GM18858 (cell line): ENCODE measurements around the gene COBL.
"Not testable (repeated sequence)": the region's sequence is repeated elsewhere in the genome, so short reads cannot be mapped to it uniquely, and the experiment has no call there.

Source experiments
- ATAC-seq: cut with Tn5 transposase; IDR thresholded peaks from one replicate; pipeline ENCODE4 v1.9.1; 2021; ENCODE audit not compliant: unreplicated experiment

The COBL gene

GRCh38 chr7:51209426-51209825 is 107.2 kb downstream of the COBL start:
- ATAC-seq = no peak

GRCh38 chr7:51208125-51208524 is 108.5 kb downstream of the COBL start:
- not testable (repeated sequence) for ATAC-seq

- ATAC-seq = no peak
Measured at GRCh38 chr7:51198654-51199053, 118.0 kb downstream of the COBL start.

- no peak for ATAC-seq
Measured at GRCh38 chr7:51190969-51191368, 125.6 kb downstream of the COBL start.

- ATAC-seq = no peak
Measured at GRCh38 chr7:51189777-51190176, 126.8 kb downstream of the COBL start.

- no peak for ATAC-seq
Measured at GRCh38 chr7:51188987-51189386, 127.6 kb downstream of the COBL start.

- ATAC-seq = no peak
Measured at GRCh38 chr7:51187941-51188340, 128.7 kb downstream of the COBL start.

GRCh38 chr7:51186531-51186930 is 130.1 kb downstream of the COBL start:
- no peak for ATAC-seq

- ATAC-seq = no peak
Measured at GRCh38 chr7:51182636-51183166, 133.9 kb downstream of the COBL start.

GRCh38 chr7:51180092-51180491 is 136.5 kb downstream of the COBL start:
- no peak for ATAC-seq

- no peak for ATAC-seq
Measured at GRCh38 chr7:51175992-51176388, 140.6 kb downstream of the COBL start.

- ATAC-seq = no peak
Measured at GRCh38 chr7:51175316-51175991, 141.2 kb downstream of the COBL start.

- no peak for ATAC-seq
Measured at GRCh38 chr7:51165337-51165736, 151.3 kb downstream of the COBL start.

GRCh38 chr7:51162724-51163329 is 153.8 kb downstream of the COBL start:
- ATAC-seq = peak; percentile 95

- ATAC-seq = no peak
Measured at GRCh38 chr7:51161937-51162336, 154.7 kb downstream of the COBL start.

- ATAC-seq = peak; percentile 34
Measured at GRCh38 chr7:51160990-51161615, 155.5 kb downstream of the COBL start.

GRCh38 chr7:51160411-51160810 is 156.2 kb downstream of the COBL start:
- ATAC-seq = no peak

- no peak for ATAC-seq
Measured at GRCh38 chr7:51158742-51159445, 157.7 kb downstream of the COBL start.

GRCh38 chr7:51158211-51158610 is 158.4 kb downstream of the COBL start:
- no peak for ATAC-seq

GRCh38 chr7:51154201-51154600 is 162.4 kb downstream of the COBL start:
- no peak for ATAC-seq

GRCh38 chr7:51152706-51153200 is 163.9 kb downstream of the COBL start:
- ATAC-seq = no peak
